ENCODE data around the gene SCN7A. TPM values are rescaled to one million over a fixed set of nuclear protein-coding genes. Genes with fewer than 3 reads are reported as not detected.

SCN7A gene
- total RNA-seq, 1 donor from 2014 or later, result 2.8 TPM

DNA sequence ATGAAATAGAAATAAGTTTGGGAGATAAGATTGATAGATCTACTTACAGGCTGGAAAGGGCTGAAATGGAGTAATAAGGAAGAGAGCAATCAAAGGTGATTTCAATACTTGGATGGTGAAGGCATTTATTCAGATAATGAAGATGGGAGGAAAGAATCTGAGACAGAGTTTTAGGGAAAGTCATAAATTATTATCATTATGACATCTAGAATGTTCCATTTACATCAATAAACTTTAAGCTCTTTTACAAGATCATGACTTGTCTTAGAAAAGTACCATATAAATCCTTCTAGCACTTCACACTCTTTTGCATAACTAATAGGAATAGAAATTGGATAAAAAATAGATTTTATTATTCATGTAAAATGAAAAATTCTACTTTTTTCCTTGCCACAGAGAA lies 120.5 kb downstream of the SCN7A start:
- TF ChIP-seq, protein P1, sequence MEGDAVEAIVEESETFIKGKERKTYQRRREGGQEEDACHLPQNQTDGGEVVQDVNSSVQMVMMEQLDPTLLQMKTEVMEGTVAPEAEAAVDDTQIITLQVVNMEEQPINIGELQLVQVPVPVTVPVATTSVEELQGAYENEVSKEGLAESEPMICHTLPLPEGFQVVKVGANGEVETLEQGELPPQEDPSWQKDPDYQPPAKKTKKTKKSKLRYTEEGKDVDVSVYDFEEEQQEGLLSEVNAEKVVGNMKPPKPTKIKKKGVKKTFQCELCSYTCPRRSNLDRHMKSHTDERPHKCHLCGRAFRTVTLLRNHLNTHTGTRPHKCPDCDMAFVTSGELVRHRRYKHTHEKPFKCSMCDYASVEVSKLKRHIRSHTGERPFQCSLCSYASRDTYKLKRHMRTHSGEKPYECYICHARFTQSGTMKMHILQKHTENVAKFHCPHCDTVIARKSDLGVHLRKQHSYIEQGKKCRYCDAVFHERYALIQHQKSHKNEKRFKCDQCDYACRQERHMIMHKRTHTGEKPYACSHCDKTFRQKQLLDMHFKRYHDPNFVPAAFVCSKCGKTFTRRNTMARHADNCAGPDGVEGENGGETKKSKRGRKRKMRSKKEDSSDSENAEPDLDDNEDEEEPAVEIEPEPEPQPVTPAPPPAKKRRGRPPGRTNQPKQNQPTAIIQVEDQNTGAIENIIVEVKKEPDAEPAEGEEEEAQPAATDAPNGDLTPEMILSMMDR (conservative IDR thresholded peaks at IDR 0.05), result no peak
- Mint-ChIP-seq H3K27ac (no peak overlapping the region), H3K36me3 (no peaks in the 10 kb centered on the region), H3K27me3 (peaks cover 44% of the 10 kb centered on the region), H3K9me3 (no peaks in the 10 kb centered on the region), H3K4me1 (ENCODE audit: unreplicated experiment) (peaks cover 12% of the 10 kb centered on the region), H3K4me3 (peak overlapping the region; percentile 30)
- DNase-seq (ENCODE audit: extremely low spot score, unreplicated experiment), result no peak

DNA sequence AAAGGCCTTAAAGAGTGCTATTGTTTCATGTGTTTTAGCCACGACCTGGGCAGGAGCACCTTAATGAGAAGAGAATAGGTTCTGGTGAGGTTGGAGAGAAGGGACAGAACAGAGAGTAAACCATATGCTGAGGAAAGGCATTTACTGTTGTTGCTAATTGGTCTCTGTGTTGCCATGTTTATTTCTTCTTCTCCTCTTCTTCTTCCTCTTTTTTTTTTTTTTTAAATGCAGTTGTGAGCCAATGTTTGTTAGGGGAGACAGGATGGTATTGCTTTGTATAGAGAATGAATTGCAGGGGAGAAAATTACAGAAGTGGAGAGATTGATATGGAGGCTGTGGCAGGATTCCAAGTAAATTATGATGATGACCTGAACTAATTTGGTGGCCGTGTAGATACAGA lies 120.9 kb downstream of the SCN7A start:
- peaks cover 40% of the 10 kb centered on the region for H3K27me3 Mint-ChIP-seq
- peaks cover 12% of the 10 kb centered on the region for H3K4me1 Mint-ChIP-seq (ENCODE audit: unreplicated experiment)
- TF ChIP-seq, protein P1 (conservative IDR thresholded peaks at IDR 0.05), result no peak
- H3K27ac Mint-ChIP-seq, result no peak overlapping the region
- no peaks in the 10 kb centered on the region for H3K36me3 Mint-ChIP-seq
- DNase-seq (ENCODE audit: extremely low spot score, unreplicated experiment), result no peak
- no peaks in the 10 kb centered on the region for H3K9me3 Mint-ChIP-seq
- peak overlapping the region; percentile 30 for H3K4me3 Mint-ChIP-seq

DNA sequence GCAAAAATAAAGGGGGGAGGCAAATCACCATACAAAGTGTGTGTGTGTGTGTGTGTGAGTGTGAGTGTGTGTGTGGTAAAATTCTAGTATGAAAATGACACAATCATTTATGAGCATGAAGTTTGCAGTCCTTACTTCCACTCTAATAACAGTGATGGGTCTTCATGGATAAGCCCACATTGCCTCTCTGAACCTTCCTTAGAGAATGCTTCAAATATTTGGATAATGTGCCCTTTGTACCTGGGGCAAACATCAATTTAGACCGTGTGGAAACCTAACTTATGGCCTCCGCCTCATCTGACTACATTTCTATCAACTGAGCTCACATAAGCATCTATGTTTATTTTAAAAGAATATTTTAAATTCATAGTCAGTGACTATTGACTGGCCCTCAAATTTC lies 122.0 kb downstream of the SCN7A start:
- Mint-ChIP-seq H3K9me3 (no peaks in the 10 kb centered on the region), H3K4me1 (ENCODE audit: unreplicated experiment) (peaks cover 12% of the 10 kb centered on the region), H3K27me3 (peaks cover 30% of the 10 kb centered on the region), H3K27ac (no peak overlapping the region), H3K4me3 (no peak overlapping the region), H3K36me3 (no peaks in the 10 kb centered on the region)
- TF ChIP-seq, protein P1 (conservative IDR thresholded peaks at IDR 0.05), result no peak
- DNase-seq (ENCODE audit: extremely low spot score, unreplicated experiment), result no peak

DNA sequence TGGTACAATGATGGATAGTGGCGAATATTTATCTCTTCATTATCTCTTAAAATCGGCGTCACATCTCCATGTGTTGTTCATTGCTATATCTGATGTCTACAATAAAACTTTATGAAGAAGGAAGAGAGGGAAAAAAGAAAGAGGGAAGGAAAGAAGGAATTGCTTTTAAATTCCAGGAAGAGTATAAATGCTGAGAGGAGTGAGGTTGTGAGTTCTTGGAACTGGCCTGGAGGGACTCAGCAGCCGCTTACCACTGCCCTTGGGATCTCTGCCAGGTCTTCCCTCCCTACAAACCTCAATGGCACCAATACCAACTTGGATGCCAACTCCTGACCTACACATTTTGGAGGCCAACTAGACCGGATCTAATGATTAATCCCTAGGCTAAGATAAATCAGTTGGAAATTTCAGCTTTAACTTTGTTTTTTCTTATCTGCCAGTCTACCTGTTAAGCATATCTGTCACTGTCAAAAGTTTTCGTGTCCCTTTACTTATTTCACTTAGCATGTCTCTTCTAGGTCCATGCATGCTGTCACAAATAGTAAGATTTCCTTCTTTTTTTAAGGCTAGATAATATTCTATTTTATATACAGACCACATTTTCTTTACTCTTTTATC lies 128.1 kb downstream of the SCN7A start:
- TF ChIP-seq, protein P1 (conservative IDR thresholded peaks at IDR 0.05), result no peak
- no peaks in the 10 kb centered on the region for H3K4me1 Mint-ChIP-seq (ENCODE audit: unreplicated experiment)
- H3K27me3 Mint-ChIP-seq, result no peaks in the 10 kb centered on the region
- no peak overlapping the region for H3K27ac Mint-ChIP-seq
- no peak for DNase-seq (ENCODE audit: extremely low spot score, unreplicated experiment)
- H3K9me3 Mint-ChIP-seq, result no peaks in the 10 kb centered on the region
- no peaks in the 10 kb centered on the region for H3K36me3 Mint-ChIP-seq
- no peak overlapping the region for H3K4me3 Mint-ChIP-seq

DNA sequence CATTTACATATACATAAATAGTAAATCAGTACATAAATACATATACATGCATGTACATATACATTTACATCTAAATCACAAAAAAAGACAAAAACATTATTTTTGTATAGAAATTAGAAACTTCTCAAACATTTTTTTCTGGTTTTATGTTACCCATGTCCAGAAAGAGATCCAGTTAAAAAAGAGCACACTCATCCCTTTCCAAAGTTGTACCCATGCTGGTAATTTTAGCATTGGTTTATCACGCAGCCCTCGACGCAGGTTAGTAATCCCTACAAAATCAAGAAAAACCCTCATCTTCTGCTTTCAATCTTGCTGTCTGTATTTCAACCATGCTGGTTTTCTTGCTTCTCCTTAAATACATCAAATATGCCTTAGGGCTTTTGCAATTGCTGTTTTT lies 128.8 kb downstream of the SCN7A start:
- DNase-seq (ENCODE audit: extremely low spot score, unreplicated experiment), result no peak
- TF ChIP-seq, protein P1 (conservative IDR thresholded peaks at IDR 0.05), result no peak
- no peaks in the 10 kb centered on the region for H3K36me3 Mint-ChIP-seq
- H3K27me3 Mint-ChIP-seq, result no peaks in the 10 kb centered on the region
- no peaks in the 10 kb centered on the region for H3K4me1 Mint-ChIP-seq (ENCODE audit: unreplicated experiment)
- no peak overlapping the region for H3K27ac Mint-ChIP-seq
- H3K4me3 Mint-ChIP-seq, result no peak overlapping the region
- H3K9me3 Mint-ChIP-seq, result no peaks in the 10 kb centered on the region
